Measurements from ENCODE around the gene SAFB. TPM values are rescaled to one million over a fixed set of nuclear protein-coding genes. Genes with fewer than 3 reads are reported as not detected.
A peak's percentile ranks its signal among the peaks of the same experiment; 100 is the strongest.

Gene SAFB
- total and polyA plus RNA-seq, 2 of the 13 experiments (the other 11 are each of a cell fraction or from before 2014, with no cell fraction given), result 21.0 to 28.4 TPM

DNA sequence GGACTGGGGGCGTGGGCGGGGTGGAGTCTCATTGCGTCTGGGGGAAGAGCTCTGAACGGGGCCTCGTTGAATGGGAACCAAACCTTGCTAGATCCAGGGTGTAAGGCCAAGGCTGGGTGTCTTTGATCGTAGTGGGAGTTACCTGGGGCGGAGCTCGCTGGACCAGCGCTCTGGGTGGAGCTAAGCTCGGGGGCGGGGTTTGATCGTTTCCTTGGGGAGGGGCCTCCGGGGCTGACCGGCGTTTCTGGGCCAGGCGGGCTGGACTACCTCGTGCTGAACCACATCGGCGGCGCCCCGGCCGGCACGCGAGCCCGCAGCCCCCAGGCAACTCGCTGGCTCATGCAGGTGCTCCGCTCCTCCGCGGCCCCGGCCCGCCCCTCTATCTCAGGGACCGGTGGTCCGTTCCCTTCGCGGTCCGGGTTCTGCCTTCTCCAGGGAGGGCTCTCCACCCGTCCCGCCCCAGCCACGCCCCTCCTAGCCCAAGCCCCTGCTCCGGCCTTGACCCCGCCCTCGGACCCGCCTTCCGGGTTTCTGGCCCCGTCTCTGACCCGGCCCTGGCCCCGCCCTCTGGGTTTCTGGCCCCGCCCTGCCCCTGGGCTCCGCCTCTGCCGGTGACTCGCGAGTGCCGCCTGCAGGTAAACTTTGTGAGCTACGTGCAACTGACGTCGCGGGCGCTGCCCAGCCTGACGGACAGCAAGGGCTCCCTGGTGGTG lies 63.9 kb downstream of the SAFB start (continued):
- TF ChIP-seq, protein P1, sequence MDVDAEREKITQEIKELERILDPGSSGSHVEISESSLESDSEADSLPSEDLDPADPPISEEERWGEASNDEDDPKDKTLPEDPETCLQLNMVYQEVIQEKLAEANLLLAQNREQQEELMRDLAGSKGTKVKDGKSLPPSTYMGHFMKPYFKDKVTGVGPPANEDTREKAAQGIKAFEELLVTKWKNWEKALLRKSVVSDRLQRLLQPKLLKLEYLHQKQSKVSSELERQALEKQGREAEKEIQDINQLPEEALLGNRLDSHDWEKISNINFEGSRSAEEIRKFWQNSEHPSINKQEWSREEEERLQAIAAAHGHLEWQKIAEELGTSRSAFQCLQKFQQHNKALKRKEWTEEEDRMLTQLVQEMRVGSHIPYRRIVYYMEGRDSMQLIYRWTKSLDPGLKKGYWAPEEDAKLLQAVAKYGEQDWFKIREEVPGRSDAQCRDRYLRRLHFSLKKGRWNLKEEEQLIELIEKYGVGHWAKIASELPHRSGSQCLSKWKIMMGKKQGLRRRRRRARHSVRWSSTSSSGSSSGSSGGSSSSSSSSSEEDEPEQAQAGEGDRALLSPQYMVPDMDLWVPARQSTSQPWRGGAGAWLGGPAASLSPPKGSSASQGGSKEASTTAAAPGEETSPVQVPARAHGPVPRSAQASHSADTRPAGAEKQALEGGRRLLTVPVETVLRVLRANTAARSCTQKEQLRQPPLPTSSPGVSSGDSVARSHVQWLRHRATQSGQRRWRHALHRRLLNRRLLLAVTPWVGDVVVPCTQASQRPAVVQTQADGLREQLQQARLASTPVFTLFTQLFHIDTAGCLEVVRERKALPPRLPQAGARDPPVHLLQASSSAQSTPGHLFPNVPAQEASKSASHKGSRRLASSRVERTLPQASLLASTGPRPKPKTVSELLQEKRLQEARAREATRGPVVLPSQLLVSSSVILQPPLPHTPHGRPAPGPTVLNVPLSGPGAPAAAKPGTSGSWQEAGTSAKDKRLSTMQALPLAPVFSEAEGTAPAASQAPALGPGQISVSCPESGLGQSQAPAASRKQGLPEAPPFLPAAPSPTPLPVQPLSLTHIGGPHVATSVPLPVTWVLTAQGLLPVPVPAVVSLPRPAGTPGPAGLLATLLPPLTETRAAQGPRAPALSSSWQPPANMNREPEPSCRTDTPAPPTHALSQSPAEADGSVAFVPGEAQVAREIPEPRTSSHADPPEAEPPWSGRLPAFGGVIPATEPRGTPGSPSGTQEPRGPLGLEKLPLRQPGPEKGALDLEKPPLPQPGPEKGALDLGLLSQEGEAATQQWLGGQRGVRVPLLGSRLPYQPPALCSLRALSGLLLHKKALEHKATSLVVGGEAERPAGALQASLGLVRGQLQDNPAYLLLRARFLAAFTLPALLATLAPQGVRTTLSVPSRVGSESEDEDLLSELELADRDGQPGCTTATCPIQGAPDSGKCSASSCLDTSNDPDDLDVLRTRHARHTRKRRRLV (CRISPR knock-in tag; IDR thresholded peaks at IDR 0.05), result no peak
- TF ChIP-seq, protein P2, sequence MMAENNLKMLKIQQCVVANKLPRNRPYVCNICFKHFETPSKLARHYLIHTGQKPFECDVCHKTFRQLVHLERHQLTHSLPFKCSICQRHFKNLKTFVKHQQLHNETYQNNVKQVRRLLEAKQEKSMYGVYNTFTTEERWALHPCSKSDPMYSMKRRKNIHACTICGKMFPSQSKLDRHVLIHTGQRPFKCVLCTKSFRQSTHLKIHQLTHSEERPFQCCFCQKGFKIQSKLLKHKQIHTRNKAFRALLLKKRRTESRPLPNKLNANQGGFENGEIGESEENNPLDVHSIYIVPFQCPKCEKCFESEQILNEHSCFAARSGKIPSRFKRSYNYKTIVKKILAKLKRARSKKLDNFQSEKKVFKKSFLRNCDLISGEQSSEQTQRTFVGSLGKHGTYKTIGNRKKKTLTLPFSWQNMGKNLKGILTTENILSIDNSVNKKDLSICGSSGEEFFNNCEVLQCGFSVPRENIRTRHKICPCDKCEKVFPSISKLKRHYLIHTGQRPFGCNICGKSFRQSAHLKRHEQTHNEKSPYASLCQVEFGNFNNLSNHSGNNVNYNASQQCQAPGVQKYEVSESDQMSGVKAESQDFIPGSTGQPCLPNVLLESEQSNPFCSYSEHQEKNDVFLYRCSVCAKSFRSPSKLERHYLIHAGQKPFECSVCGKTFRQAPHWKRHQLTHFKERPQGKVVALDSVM (CRISPR knock-in tag; IDR thresholded peaks at IDR 0.05), result peak; percentile 39; the same call in 1 of the 2 replicates
- peak; percentile 48; the same call in 1 of the 2 replicates for TF ChIP-seq POLR2G (IDR thresholded peaks at IDR 0.05; ENCODE audit: low read depth, low read length)
- TF ChIP-seq ZNF232 (CRISPR knock-in tag; IDR thresholded peaks at IDR 0.05; ENCODE audit: borderline replicate concordance), result no peak; the same call in 1 of the 2 replicates
- TF ChIP-seq, protein P3, sequence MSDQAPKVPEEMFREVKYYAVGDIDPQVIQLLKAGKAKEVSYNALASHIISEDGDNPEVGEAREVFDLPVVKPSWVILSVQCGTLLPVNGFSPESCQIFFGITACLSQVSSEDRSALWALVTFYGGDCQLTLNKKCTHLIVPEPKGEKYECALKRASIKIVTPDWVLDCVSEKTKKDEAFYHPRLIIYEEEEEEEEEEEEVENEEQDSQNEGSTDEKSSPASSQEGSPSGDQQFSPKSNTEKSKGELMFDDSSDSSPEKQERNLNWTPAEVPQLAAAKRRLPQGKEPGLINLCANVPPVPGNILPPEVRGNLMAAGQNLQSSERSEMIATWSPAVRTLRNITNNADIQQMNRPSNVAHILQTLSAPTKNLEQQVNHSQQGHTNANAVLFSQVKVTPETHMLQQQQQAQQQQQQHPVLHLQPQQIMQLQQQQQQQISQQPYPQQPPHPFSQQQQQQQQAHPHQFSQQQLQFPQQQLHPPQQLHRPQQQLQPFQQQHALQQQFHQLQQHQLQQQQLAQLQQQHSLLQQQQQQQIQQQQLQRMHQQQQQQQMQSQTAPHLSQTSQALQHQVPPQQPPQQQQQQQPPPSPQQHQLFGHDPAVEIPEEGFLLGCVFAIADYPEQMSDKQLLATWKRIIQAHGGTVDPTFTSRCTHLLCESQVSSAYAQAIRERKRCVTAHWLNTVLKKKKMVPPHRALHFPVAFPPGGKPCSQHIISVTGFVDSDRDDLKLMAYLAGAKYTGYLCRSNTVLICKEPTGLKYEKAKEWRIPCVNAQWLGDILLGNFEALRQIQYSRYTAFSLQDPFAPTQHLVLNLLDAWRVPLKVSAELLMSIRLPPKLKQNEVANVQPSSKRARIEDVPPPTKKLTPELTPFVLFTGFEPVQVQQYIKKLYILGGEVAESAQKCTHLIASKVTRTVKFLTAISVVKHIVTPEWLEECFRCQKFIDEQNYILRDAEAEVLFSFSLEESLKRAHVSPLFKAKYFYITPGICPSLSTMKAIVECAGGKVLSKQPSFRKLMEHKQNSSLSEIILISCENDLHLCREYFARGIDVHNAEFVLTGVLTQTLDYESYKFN (CRISPR knock-in tag; conservative IDR thresholded peaks at IDR 0.05), result peak; percentile 42; the same call in 1 of the 2 replicates
- no peak for TF ChIP-seq PHF5A (CRISPR knock-in tag; IDR thresholded peaks at IDR 0.05; ENCODE audit: low read depth, unreplicated experiment)
- TF ChIP-seq ZFP41 (CRISPR knock-in tag; IDR thresholded peaks at IDR 0.05; ENCODE audit: borderline replicate concordance), result no peak
- peak; percentile 60; the same call in 1 of the 2 replicates for TF ChIP-seq AKAP8 (CRISPR knock-in tag; IDR thresholded peaks at IDR 0.05)
- TF ChIP-seq KAT7 (CRISPR knock-in tag; IDR thresholded peaks at IDR 0.05; ENCODE audit: borderline replicate concordance), result no peak; the same call in 1 of the 2 replicates
- no peak for TF ChIP-seq GATA4 (IDR thresholded peaks at IDR 0.05; ENCODE audit: borderline replicate concordance, low read depth)
- no peak for TF ChIP-seq ZNF44 (CRISPR knock-in tag; IDR thresholded peaks at IDR 0.05)
- TF ChIP-seq SMAD3 (CRISPR knock-in tag; IDR thresholded peaks at IDR 0.05), result no peak
- TF ChIP-seq DNMT3B (CRISPR knock-in tag; conservative IDR thresholded peaks at IDR 0.05), result no peak
- peak; percentile 42; the same call in 1 of the 2 replicates for TF ChIP-seq NFKB2 (CRISPR knock-in tag; IDR thresholded peaks at IDR 0.05; ENCODE audit: borderline replicate concordance)
- TF ChIP-seq CBX5 (CRISPR knock-in tag; IDR thresholded peaks at IDR 0.05; ENCODE audit: borderline replicate concordance), result no peak
- no peak for TF ChIP-seq ZNF878 (CRISPR knock-in tag; IDR thresholded peaks at IDR 0.05)
- TF ChIP-seq ZNF841 (CRISPR knock-in tag; IDR thresholded peaks at IDR 0.05; ENCODE audit: borderline replicate concordance), result no peak
- peak; percentile 67; the same call in 1 of the 2 replicates for TF ChIP-seq MIER3 (CRISPR knock-in tag; IDR thresholded peaks at IDR 0.05; ENCODE audit: borderline replicate concordance)
- TF ChIP-seq LCORL (IDR thresholded peaks at IDR 0.05), result no peak
- TF ChIP-seq LCORL (CRISPR knock-in tag; IDR thresholded peaks at IDR 0.05), result peak; percentile 59
